GM18909 (cell line): ENCODE data around the gene CD300LG.
"Not testable (repeated sequence)": the region's sequence is repeated elsewhere in the genome, so short reads cannot be mapped to it uniquely, and the experiment has no call there.

Experiments
- ATAC-seq: cut with Tn5 transposase; IDR thresholded peaks from one replicate; pipeline ENCODE4 v1.9.1; 2021; ENCODE audit warnings: mild to moderate bottlenecking; ENCODE audit not compliant: unreplicated experiment, poor library complexity

CD300LG gene

GRCh38 chr17:43823350-43824084 is 23.5 kb upstream of the CD300LG start:
- no peak for ATAC-seq

- ATAC-seq = no peak
Measured at GRCh38 chr17:43825567-43825966, 21.4 kb upstream of the CD300LG start.

GRCh38 chr17:43826206-43826605 is 20.8 kb upstream of the CD300LG start:
- ATAC-seq = no peak

GRCh38 chr17:43827596-43827995 is 19.4 kb upstream of the CD300LG start:
- ATAC-seq = no peak

GRCh38 chr17:43829738-43830137 is 17.2 kb upstream of the CD300LG start:
- ATAC-seq = no peak

- no peak for ATAC-seq
Measured at GRCh38 chr17:43830510-43831140, 16.4 kb upstream of the CD300LG start.

- no peak for ATAC-seq
Measured at GRCh38 chr17:43831633-43832032, 15.3 kb upstream of the CD300LG start.

- ATAC-seq = no peak
Measured at GRCh38 chr17:43832168-43832975, 14.6 kb upstream of the CD300LG start.

GRCh38 chr17:43832976-43833829 is 13.8 kb upstream of the CD300LG start, which contains the start of gene MPP3:
Gene MPP3 (minus strand): TSS chr17:43833146. CDS start chr17:43831906, 1,240 bp downstream.
- ATAC-seq = no peak

GRCh38 chr17:43834106-43834505 is 12.9 kb upstream of the CD300LG start:
- no peak for ATAC-seq

- ATAC-seq = no peak
Measured at GRCh38 chr17:43839670-43840108, 7.3 kb upstream of the CD300LG start.

- ATAC-seq = no peak
Measured at GRCh38 chr17:43840814-43841213, 6.2 kb upstream of the CD300LG start.

- ATAC-seq = no peak
Measured at GRCh38 chr17:43841282-43841681, 5.7 kb upstream of the CD300LG start.

GRCh38 chr17:43842091-43842974 is 4.6 kb upstream of the CD300LG start:
- not testable (repeated sequence) for ATAC-seq

GRCh38 chr17:43842975-43843325 is 4.0 kb upstream of the CD300LG start:
- no peak for ATAC-seq

GRCh38 chr17:43844241-43844640 is 2.7 kb upstream of the CD300LG start:
- no peak for ATAC-seq

- ATAC-seq = no peak
Measured at GRCh38 chr17:43845766-43846165, 1.2 kb upstream of the CD300LG start.

- no peak for ATAC-seq
Measured at GRCh38 chr17:43846221-43846712, 709 bp upstream of the CD300LG start.

GRCh38 chr17:43848601-43849000 is 1.6 kb downstream of the CD300LG start:
- no peak for ATAC-seq
